Activated naive CD4-positive, alpha-beta T cell treated with anti-CD3 and anti-CD28 coated beads, Interleukin-2, amount 10 ng/mL, durations not matched to agents 7 days and 5 days (primary cell): ENCODE results near the gene ROPN1L.
"Not testable (repeated sequence)": the region's sequence is repeated elsewhere in the genome, so short reads cannot be mapped to it uniquely, and the experiment has no call there.

Experiments
- CTCF ChIA-PET: fragments of 350-600 bp; sonication (Branson Sonifier 250); formaldehyde crosslinking; loops from one replicate; lab custom pipeline; 2021; ENCODE audit warnings: antibody characterized with exemption; lab: Charles Lee
- DNase-seq: peaks from one replicate; pipeline ENCODE4 v3.0.0-alpha.2; 2020
- H3K27ac Mint-ChIP-seq: one replicate; pipeline ENCODE4 v1.8.0; 2021; ENCODE audit warnings: mild to moderate bottlenecking, moderate library complexity, mixed read lengths
- H3K27me3 Mint-ChIP-seq: one replicate; pipeline ENCODE4 v1.8.0; 2021; ENCODE audit warnings: mild to moderate bottlenecking, mixed read lengths
- H3K36me3 Mint-ChIP-seq: one replicate; pipeline ENCODE4 v1.8.0; 2021; ENCODE audit warnings: mixed read lengths
- H3K4me1 Mint-ChIP-seq: one replicate; pipeline ENCODE4 v1.8.0; 2021; ENCODE audit warnings: mixed read lengths
- H3K4me3 Mint-ChIP-seq: one replicate; pipeline ENCODE4 v1.8.0; 2021; ENCODE audit warnings: mild to moderate bottlenecking, moderate library complexity, mixed read lengths
- H3K9me3 Mint-ChIP-seq: one replicate; pipeline ENCODE4 v1.8.0; 2021; ENCODE audit warnings: mixed read lengths

Gene ROPN1L

GRCh38 chr5:10482791-10483530, 41.3 kb downstream of the ROPN1L start:
- no peak overlapping the region for H3K27ac Mint-ChIP-seq
- CTCF ChIA-PET = no interaction called here

GRCh38 chr5:10484774-10485141, 43.1 kb downstream of the ROPN1L start:
- Mint-ChIP-seq H3K9me3 (no peaks in the 10 kb centered on the region), H3K4me1 (peaks cover 29% of the 10 kb centered on the region), H3K27ac (no peak overlapping the region), H3K27me3 (peaks cover 45% of the 10 kb centered on the region), H3K4me3 (no peak overlapping the region), H3K36me3 (no peaks in the 10 kb centered on the region)
- no peak for DNase-seq
- CTCF ChIA-PET = no interaction called here

More at GRCh38 chr5:10482791-10483530, 41.3 kb downstream of the ROPN1L start:
- Mint-ChIP-seq H3K4me3 (no peak overlapping the region), H3K36me3 (no peaks in the 10 kb centered on the region), H3K4me1 (peaks cover 11% of the 10 kb centered on the region), H3K9me3 (no peaks in the 10 kb centered on the region), H3K27me3 (peaks cover 38% of the 10 kb centered on the region)
- no peak for DNase-seq

GRCh38 chr5:10485142-10485795, 43.6 kb downstream of the ROPN1L start:
- H3K27me3 Mint-ChIP-seq = peaks cover 46% of the 10 kb centered on the region
- no peak for DNase-seq

GRCh38 chr5:10485897-10486296, 44.2 kb downstream of the ROPN1L start:
- no peak for DNase-seq
- H3K4me1 Mint-ChIP-seq = peaks cover 38% of the 10 kb centered on the region
- no peaks in the 10 kb centered on the region for H3K36me3 Mint-ChIP-seq
- H3K27ac Mint-ChIP-seq = no peak overlapping the region
- H3K4me3 Mint-ChIP-seq = no peak overlapping the region
- peaks cover 39% of the 10 kb centered on the region for H3K27me3 Mint-ChIP-seq
- H3K9me3 Mint-ChIP-seq = no peaks in the 10 kb centered on the region
- CTCF ChIA-PET = no interaction called here

More at GRCh38 chr5:10485142-10485795, 43.6 kb downstream of the ROPN1L start:
- no peaks in the 10 kb centered on the region for H3K36me3 Mint-ChIP-seq
- CTCF ChIA-PET = no interaction called here
- H3K9me3 Mint-ChIP-seq = no peaks in the 10 kb centered on the region
- H3K4me3 Mint-ChIP-seq = no peak overlapping the region
- H3K27ac Mint-ChIP-seq = no peak overlapping the region
- H3K4me1 Mint-ChIP-seq = peaks cover 34% of the 10 kb centered on the region

GRCh38 chr5:10486511-10487344, 45.0 kb downstream of the ROPN1L start:
- no peak overlapping the region for H3K4me3 Mint-ChIP-seq
- CTCF ChIA-PET = no interaction called here
- H3K9me3 Mint-ChIP-seq = peaks cover under 1% of the 10 kb centered on the region
- H3K4me1 Mint-ChIP-seq = peaks cover 38% of the 10 kb centered on the region
- DNase-seq = no peak
- no peaks in the 10 kb centered on the region for H3K36me3 Mint-ChIP-seq
- H3K27me3 Mint-ChIP-seq = peaks cover 47% of the 10 kb centered on the region
- H3K27ac Mint-ChIP-seq = no peak overlapping the region

- H3K27me3 Mint-ChIP-seq = peaks cover 43% of the 10 kb centered on the region
- CTCF ChIA-PET = no interaction called here
Observed at GRCh38 chr5:10488144-10488543, 46.5 kb downstream of the ROPN1L start.

GRCh38 chr5:10489810-10490426, 48.2 kb downstream of the ROPN1L start:
- Mint-ChIP-seq H3K4me1 (peaks cover 42% of the 10 kb centered on the region), H3K27ac (no peak overlapping the region), H3K36me3 (no peaks in the 10 kb centered on the region), H3K9me3 (peaks cover 15% of the 10 kb centered on the region), H3K27me3 (peaks cover 32% of the 10 kb centered on the region), H3K4me3 (no peak overlapping the region)
- DNase-seq = peak; percentile 42
- CTCF ChIA-PET = interaction anchor here (0.7 to 1.7 kb wide), 9 partner anchors 11 to 206 kb away, joined by 3 to 8 read pairs (median 3); no protein-coding TSS in a partner anchor

More at GRCh38 chr5:10488144-10488543, 46.5 kb downstream of the ROPN1L start:
- H3K36me3 Mint-ChIP-seq = no peaks in the 10 kb centered on the region
- no peak overlapping the region for H3K27ac Mint-ChIP-seq
- peaks cover 3% of the 10 kb centered on the region for H3K9me3 Mint-ChIP-seq
- H3K4me3 Mint-ChIP-seq = no peak overlapping the region
- DNase-seq = no peak
- H3K4me1 Mint-ChIP-seq = peaks cover 38% of the 10 kb centered on the region

GRCh38 chr5:10490927-10491672, 49.4 kb downstream of the ROPN1L start:
- Mint-ChIP-seq H3K4me1 (peaks cover 38% of the 10 kb centered on the region), H3K36me3 (no peaks in the 10 kb centered on the region)
- CTCF ChIA-PET = interaction anchor here (1.3 kb wide), 1 partner anchor 199 kb away, joined by 8 read pairs; no protein-coding TSS in a partner anchor

GRCh38 chr5:10491673-10492026, 50.0 kb downstream of the ROPN1L start:
- Mint-ChIP-seq H3K4me1 (peaks cover 38% of the 10 kb centered on the region), H3K27me3 (peaks cover 30% of the 10 kb centered on the region), H3K36me3 (no peaks in the 10 kb centered on the region), H3K9me3 (peaks cover 21% of the 10 kb centered on the region), H3K4me3 (no peak overlapping the region), H3K27ac (no peak overlapping the region)
- CTCF ChIA-PET = no interaction called here
- no peak for DNase-seq

More at GRCh38 chr5:10490927-10491672, 49.4 kb downstream of the ROPN1L start:
- Mint-ChIP-seq H3K4me3 (no peak overlapping the region), H3K27ac (no peak overlapping the region), H3K27me3 (peaks cover 32% of the 10 kb centered on the region), H3K9me3 (peaks cover 19% of the 10 kb centered on the region)
- no peak for DNase-seq

- Mint-ChIP-seq H3K27me3 (peaks cover 23% of the 10 kb centered on the region), H3K4me1 (peaks cover 24% of the 10 kb centered on the region), H3K4me3 (no peak overlapping the region), H3K36me3 (no peaks in the 10 kb centered on the region), H3K9me3 (peaks cover 21% of the 10 kb centered on the region), H3K27ac (no peak overlapping the region)
- DNase-seq = no peak
- CTCF ChIA-PET = no interaction called here
Observed at GRCh38 chr5:10493884-10494283, 52.2 kb downstream of the ROPN1L start.

GRCh38 chr5:10494497-10494896, 52.8 kb downstream of the ROPN1L start:
- H3K36me3 Mint-ChIP-seq, H3K27ac Mint-ChIP-seq, CTCF ChIA-PET, DNase-seq, H3K4me3 Mint-ChIP-seq: not testable (repeated sequence)
- peaks cover 18% of the 10 kb centered on the region for H3K4me1 Mint-ChIP-seq
- peaks cover 21% of the 10 kb centered on the region for H3K9me3 Mint-ChIP-seq
- peaks cover 25% of the 10 kb centered on the region for H3K27me3 Mint-ChIP-seq

- Mint-ChIP-seq H3K27me3 (peaks cover 9% of the 10 kb centered on the region), H3K9me3 (peaks cover 17% of the 10 kb centered on the region), H3K4me3 (no peak overlapping the region), H3K27ac (no peak overlapping the region), H3K4me1 (peaks cover 6% of the 10 kb centered on the region), H3K36me3 (no peaks in the 10 kb centered on the region)
- CTCF ChIA-PET = no interaction called here
- DNase-seq = no peak
Observed at GRCh38 chr5:10497554-10497953, 55.9 kb downstream of the ROPN1L start.

- Mint-ChIP-seq H3K4me3 (no peak overlapping the region), H3K27me3 (peaks cover 9% of the 10 kb centered on the region), H3K9me3 (peaks cover 17% of the 10 kb centered on the region), H3K27ac (no peak overlapping the region), H3K36me3 (no peaks in the 10 kb centered on the region), H3K4me1 (peaks cover 6% of the 10 kb centered on the region)
- DNase-seq = no peak
- CTCF ChIA-PET = interaction anchor here (1.2 kb wide), 1 partner anchor 48 kb away, joined by 3 read pairs; no protein-coding TSS in a partner anchor
Observed at GRCh38 chr5:10498350-10498749, 56.7 kb downstream of the ROPN1L start.
